HG02970 (cell line): ENCODE measurements around the gene RAB20.
"Not testable (repeated sequence)": the region's sequence is repeated elsewhere in the genome, so short reads cannot be mapped to it uniquely, and the experiment has no call there.

ENCODE experiments used
- ATAC-seq: cut with Tn5 transposase; IDR thresholded peaks from one replicate; pipeline ENCODE4 v1.9.1; 2021; ENCODE audit warnings: mild to moderate bottlenecking, moderate library complexity, moderate number of reproducible peaks; ENCODE audit not compliant: unreplicated experiment, low FRiP score

The RAB20 gene

GRCh38 chr13:110555601-110556223, 5.8 kb downstream of the RAB20 start:
- ATAC-seq: no peak

GRCh38 chr13:110554946-110555345, 6.6 kb downstream of the RAB20 start:
- ATAC-seq: no peak

GRCh38 chr13:110554227-110554836, 7.2 kb downstream of the RAB20 start:
- no peak for ATAC-seq

GRCh38 chr13:110553417-110553816, 8.1 kb downstream of the RAB20 start:
- no peak for ATAC-seq

GRCh38 chr13:110552767-110553166, 8.8 kb downstream of the RAB20 start:
- no peak for ATAC-seq

- ATAC-seq: no peak
Observed at GRCh38 chr13:110551284-110551683, 10.2 kb downstream of the RAB20 start.

GRCh38 chr13:110549795-110550160, 11.7 kb downstream of the RAB20 start:
- ATAC-seq: no peak

- no peak for ATAC-seq
Observed at GRCh38 chr13:110548891-110549794, 12.4 kb downstream of the RAB20 start.

GRCh38 chr13:110546926-110547325, 14.6 kb downstream of the RAB20 start:
- no peak for ATAC-seq

GRCh38 chr13:110546378-110546777, 15.1 kb downstream of the RAB20 start:
- no peak for ATAC-seq

- no peak for ATAC-seq
Observed at GRCh38 chr13:110542169-110542796, 19.2 kb downstream of the RAB20 start.

- no peak for ATAC-seq
Observed at GRCh38 chr13:110541526-110541920, 20.0 kb downstream of the RAB20 start.

- no peak for ATAC-seq
Observed at GRCh38 chr13:110540871-110541525, 20.5 kb downstream of the RAB20 start.

GRCh38 chr13:110539894-110540293, 21.6 kb downstream of the RAB20 start:
- no peak for ATAC-seq

GRCh38 chr13:110538632-110539031, 22.9 kb downstream of the RAB20 start:
- ATAC-seq: no peak

- no peak for ATAC-seq
Observed at GRCh38 chr13:110536006-110536693, 25.4 kb downstream of the RAB20 start.

- ATAC-seq: no peak
Observed at GRCh38 chr13:110535526-110535925, 26.0 kb downstream of the RAB20 start.

- no peak for ATAC-seq
Observed at GRCh38 chr13:110533771-110534670, 27.5 kb downstream of the RAB20 start.

GRCh38 chr13:110532258-110532657, 29.3 kb downstream of the RAB20 start:
- ATAC-seq: not testable (repeated sequence)
